SHP77 (cell line): ENCODE measurements around the gene SOCS7.

Source experiments
- DNase-seq, 2 experiments: peaks; one replicate each; lab custom pipeline; 2025; lab: John Stamatoyannopoulos, UW

SOCS7 gene

DNA sequence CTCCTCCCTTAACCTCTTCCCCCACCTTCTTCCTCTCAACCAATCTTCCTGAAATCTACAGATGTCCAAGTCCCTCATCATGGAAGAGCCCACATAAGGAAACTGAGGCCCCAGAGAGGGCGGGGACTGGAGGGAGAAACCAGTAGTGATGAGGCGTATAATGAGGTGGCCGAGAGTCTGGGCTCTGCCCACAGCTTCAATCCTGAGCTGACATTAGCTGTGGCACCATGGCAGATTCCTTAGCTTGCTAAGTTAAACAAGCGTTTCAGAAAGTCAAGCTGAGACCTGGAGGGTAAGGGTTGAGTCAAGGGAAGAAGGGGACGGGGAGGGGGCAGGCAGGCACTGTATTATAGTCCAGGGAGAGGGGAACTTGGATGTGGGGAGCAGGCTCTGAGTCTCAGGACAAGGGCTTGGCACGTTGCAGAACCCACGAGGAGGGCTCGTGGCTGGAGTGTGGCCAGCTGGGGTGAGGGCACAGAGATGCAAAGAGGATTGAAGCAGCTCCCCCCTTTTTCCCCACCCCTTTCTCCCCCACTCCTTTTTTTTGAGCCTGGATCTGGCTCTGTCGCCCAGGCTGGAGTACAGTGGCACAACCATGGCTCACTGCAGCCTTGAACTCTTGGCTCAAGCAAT is 89.9 kb downstream of the SOCS7 start:
- DNase-seq: no peak

DNA sequence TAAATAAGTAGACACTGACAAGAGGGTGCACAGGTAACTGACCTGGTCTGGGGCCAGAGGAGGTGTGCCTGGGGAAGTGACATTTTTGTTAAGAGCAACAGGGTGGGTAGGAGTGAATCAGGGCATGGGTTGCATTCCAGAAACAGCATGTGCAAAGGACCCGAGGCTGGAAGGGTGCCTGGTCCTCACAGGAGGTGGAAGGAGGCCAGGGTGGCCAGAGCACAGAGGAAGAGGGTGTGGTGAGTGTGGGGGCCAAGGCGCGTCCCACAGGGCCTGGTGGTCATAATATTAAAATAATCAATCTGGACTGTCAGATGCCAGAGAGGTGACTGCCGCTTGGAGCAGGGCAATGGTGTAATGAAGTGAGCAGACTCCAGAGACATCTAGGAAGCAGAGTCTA is 90.9 kb downstream of the SOCS7 start:
- no peak for DNase-seq

- DNase-seq: no peak
Measured at GRCh38 chr17:38443356-38444031, 91.8 kb downstream of the SOCS7 start.

DNA sequence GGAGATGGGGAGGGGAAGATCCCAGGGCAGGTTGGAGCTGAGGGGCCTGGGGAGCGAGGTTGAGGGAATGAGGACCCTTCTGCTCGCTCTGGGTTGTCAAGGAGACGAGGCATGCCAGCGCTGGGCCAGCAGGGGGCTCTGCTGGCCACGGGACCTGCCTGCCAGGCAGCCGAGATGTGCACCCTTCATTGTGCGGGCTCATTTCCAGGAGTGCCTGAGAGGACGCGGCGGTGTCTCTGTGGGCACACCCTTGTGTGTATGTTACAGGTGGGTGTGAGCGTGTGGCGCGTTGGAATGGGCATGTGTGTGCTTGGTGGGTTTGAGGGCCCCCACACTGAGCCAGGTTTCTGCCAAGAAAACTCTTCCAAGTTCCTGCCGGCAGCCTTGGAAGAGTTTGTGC is 92.5 kb downstream of the SOCS7 start:
- peak; percentile 71 to 73 for DNase-seq

GRCh38 chr17:38447502-38448085 is 96.0 kb downstream of the SOCS7 start:
- DNase-seq: peak in 1 of 2 experiments; percentile 14

- DNase-seq: no peak
Measured at GRCh38 chr17:38448208-38448771, 96.6 kb downstream of the SOCS7 start.

- no peak for DNase-seq
Measured at GRCh38 chr17:38449364-38449763, 97.7 kb downstream of the SOCS7 start.

- no peak for DNase-seq
Measured at GRCh38 chr17:38450557-38451029, 98.9 kb downstream of the SOCS7 start.

GRCh38 chr17:38451030-38451839 is 99.6 kb downstream of the SOCS7 start:
- no peak for DNase-seq

DNA sequence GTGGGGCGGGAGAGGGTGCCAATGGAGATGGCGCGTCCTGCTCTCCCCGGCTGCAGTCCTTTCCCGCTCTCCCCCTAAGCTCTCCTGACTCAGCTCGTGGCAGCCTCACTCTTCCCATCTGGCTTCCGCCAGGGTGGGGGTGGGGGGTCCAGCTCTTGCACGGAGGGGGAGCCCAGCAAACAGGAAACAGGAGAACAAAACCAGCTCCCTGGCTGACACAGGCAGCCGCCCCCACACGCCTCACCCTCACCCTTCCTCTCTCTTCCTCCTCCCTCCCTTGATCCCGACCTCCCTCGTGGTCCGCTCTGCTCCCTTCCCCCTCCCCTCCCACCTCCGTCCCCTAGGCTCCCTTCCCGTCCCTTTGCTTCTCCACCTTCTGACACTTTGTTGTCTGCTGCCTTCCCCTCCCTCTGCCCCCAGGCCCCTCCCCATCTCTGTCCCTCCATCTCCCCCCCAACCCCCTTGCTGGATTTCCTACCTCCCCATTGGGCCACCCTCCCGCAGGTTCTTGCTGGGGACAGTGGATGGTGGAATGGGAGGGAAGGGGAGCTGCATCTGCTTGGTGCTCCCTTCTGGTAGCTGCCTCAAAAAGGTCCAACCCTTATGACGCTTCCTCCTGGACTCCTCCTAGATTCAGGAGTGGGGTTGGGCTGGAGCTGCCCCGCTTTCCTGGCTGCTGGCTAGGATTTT is 100.3 kb downstream of the SOCS7 start:
- DNase-seq: no peak

GRCh38 chr17:38452719-38453118 is 101.1 kb downstream of the SOCS7 start:
- DNase-seq: no peak

- peak; percentile 14 to 36 for DNase-seq
Measured at GRCh38 chr17:38453951-38454421, 102.3 kb downstream of the SOCS7 start.

DNA sequence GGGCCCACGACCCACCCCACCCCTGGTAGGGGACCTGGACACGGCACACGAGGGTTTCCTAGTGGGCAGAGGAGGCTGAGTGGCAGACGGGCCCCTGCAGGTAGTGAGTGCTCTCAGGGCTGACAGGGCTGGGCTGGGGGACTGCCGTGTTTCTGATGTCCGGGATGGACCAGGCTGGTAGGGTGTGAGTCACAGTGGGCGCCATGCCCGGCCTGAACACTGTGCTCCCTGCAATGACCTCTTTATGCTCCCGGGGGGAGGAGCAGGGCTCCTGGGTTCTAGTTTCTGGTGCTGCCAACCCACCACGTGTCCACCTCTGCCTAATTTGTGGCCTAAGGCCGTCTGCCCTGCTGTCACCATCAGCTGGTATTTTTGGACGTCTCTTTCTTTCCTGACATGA is 102.9 kb downstream of the SOCS7 start:
- peak; percentile 24 to 42 for DNase-seq
